ENCODE measurements around the gene ZNF280C. TPM values are rescaled to one million over a fixed set of nuclear protein-coding genes. Genes with fewer than 3 reads are reported as not detected.

Gene ZNF280C
- total and polyA plus RNA-seq, 10 donors = 1.3 to 6.8 (median 5.0) TPM

DNA sequence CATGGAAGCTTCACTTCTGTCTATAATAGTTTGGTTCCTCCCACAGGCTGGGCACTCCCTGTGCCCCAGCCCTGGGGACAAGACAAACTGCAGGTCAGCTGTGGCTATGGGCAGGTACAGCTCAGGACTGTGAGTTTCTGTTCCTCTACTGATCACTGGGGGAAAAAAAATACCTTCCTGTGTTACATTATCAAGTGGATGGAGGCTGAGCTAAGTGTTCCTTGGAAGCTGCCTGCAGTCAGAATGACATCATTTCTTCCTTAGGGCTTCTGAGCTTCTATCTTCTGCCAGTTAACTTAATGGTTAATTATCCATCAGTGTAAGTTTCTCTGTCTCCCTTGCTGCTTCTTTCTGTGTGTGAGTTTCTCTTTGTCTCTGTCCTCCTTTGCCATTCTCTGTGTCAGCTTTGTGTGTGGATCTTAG lies 92.3 kb downstream of the ZNF280C start:
- peak overlapping the region in 2 of 8 donors; percentile 18 to 48 for H3K27ac ChIP-seq
- peaks cover 3 to 63% (median 34%) of the 10 kb centered on the region in 6 donors for H3K4me1 ChIP-seq
- no peaks in the 10 kb centered on the region for H3K9me3 ChIP-seq
- TF ChIP-seq, protein P1, sequence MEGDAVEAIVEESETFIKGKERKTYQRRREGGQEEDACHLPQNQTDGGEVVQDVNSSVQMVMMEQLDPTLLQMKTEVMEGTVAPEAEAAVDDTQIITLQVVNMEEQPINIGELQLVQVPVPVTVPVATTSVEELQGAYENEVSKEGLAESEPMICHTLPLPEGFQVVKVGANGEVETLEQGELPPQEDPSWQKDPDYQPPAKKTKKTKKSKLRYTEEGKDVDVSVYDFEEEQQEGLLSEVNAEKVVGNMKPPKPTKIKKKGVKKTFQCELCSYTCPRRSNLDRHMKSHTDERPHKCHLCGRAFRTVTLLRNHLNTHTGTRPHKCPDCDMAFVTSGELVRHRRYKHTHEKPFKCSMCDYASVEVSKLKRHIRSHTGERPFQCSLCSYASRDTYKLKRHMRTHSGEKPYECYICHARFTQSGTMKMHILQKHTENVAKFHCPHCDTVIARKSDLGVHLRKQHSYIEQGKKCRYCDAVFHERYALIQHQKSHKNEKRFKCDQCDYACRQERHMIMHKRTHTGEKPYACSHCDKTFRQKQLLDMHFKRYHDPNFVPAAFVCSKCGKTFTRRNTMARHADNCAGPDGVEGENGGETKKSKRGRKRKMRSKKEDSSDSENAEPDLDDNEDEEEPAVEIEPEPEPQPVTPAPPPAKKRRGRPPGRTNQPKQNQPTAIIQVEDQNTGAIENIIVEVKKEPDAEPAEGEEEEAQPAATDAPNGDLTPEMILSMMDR (IDR thresholded peaks at IDR 0.05 in 8 of 11, conservative IDR thresholded peaks at IDR 0.05 in 3 of 11) = no peak
- peak in 2 of 3 donors; percentile 50 to 58 for TF ChIP-seq POLR2AphosphoS5 (IDR thresholded peaks at IDR 0.05)
- no peak for TF ChIP-seq POLR2A (IDR thresholded peaks at IDR 0.05)
- intact Hi-C loops (cut with DNase I; ENCODE audit: low total_unique reads) = no loop called here
- H3K27me3 ChIP-seq (replicated peaks in 1 of 7) = peaks cover 0 to 5% (median 0%) of the 10 kb centered on the region in 7 donors
- no peak overlapping the region for H3K4me3 ChIP-seq
- no peaks in the 10 kb centered on the region for H3K36me3 ChIP-seq
- no peak for DNase-seq

DNA sequence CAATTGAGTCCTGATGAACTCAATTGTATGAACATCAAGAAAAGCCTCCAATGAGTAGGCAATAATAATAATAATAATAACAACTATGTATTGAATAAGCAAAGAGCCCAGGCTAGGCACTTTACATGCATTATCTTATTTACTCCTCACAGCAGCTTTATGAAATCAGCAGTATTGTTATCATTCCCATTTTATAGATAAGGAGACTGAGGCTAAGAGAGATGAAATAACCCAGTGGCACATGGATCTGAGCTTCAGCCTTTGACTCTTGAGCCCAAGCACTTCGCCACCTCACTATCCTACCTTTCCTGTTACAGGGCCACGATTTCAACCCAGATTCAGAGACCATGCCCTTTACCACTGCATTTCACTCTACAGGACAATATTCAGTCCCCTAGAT lies 93.8 kb downstream of the ZNF280C start:
- Histone ChIP-seq H3K4me1 (peaks cover 3 to 70% (median 34%) of the 10 kb centered on the region in 6 donors), H3K9me3 (no peaks in the 10 kb centered on the region), H3K27me3 (replicated peaks in 1 of 7) (peaks cover 0 to 5% (median 0%) of the 10 kb centered on the region in 7 donors), H3K27ac (peak overlapping the region in 3 of 8 donors; percentile 64 to 82 (median 76)), H3K4me3 (no peak overlapping the region), H3K36me3 (no peaks in the 10 kb centered on the region)
- WGBS, 5 donors = 72 to 100% (median 87%) methylated on average over 2 of the region's 2 CpGs
- intact Hi-C loops (cut with DNase I; ENCODE audit: low total_unique reads) = no loop called here
- no peak for TF ChIP-seq POLR2AphosphoS5 (IDR thresholded peaks at IDR 0.05)
- TF ChIP-seq POLR2A (IDR thresholded peaks at IDR 0.05) = no peak
- TF ChIP-seq, protein P1 (IDR thresholded peaks at IDR 0.05 in 8 of 11, conservative IDR thresholded peaks at IDR 0.05 in 3 of 11) = no peak
- no peak for DNase-seq

DNA sequence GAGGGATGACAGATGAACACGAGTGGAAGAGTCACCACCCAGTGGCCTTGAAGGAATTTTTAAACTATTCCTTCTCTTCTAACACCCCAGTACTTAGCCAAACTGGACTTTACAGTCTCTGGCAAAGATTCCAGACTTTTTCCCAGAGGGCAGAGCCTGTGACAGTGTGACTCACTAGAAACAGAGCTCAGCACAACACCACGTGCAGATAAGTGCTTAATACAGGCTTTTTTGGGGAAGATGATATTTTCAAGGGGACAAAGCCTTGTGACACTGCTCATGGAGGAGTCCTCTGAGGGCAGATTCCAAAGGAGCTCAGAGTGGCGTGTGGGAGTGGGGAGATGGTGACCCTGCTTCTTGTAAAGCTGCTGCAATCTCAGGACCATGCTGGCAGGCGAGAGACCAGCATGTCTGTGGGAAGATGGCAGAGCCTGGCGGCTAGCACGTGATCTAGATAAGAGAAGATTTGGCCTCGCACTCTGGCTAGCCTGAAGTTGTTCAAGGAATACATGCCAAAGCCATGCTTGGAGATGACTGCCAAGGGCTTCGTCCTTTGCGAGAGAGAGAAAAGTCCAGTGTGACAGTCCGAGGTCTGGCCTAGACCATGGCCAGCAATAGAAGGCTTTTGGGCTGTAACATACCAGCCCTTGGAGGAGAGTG lies 94.5 kb downstream of the ZNF280C start:
- no peaks in the 10 kb centered on the region for H3K36me3 ChIP-seq
- no peak for DNase-seq
- H3K4me3 ChIP-seq = peak overlapping the region in 1 of 8 donors; percentile 82
- peaks cover 3 to 70% (median 34%) of the 10 kb centered on the region in 6 donors for H3K4me1 ChIP-seq
- peak overlapping the region in 7 of 8 donors; percentile 64 to 82 (median 72) for H3K27ac ChIP-seq
- 44 to 66% (median 63%) methylated on average over 5 to 10 of the region's 10 CpGs for WGBS, 5 donors
- intact Hi-C loops (cut with DNase I; ENCODE audit: low total_unique reads) = no loop called here
- H3K9me3 ChIP-seq = no peaks in the 10 kb centered on the region
- peaks cover 0 to 5% (median 0%) of the 10 kb centered on the region in 7 donors for H3K27me3 ChIP-seq (replicated peaks in 1 of 7)
- peak in 2 of 3 donors; percentile 17 to 19 for TF ChIP-seq POLR2AphosphoS5 (IDR thresholded peaks at IDR 0.05)
- TF ChIP-seq, protein P1 (IDR thresholded peaks at IDR 0.05 in 8 of 11, conservative IDR thresholded peaks at IDR 0.05 in 3 of 11) = no peak

DNA sequence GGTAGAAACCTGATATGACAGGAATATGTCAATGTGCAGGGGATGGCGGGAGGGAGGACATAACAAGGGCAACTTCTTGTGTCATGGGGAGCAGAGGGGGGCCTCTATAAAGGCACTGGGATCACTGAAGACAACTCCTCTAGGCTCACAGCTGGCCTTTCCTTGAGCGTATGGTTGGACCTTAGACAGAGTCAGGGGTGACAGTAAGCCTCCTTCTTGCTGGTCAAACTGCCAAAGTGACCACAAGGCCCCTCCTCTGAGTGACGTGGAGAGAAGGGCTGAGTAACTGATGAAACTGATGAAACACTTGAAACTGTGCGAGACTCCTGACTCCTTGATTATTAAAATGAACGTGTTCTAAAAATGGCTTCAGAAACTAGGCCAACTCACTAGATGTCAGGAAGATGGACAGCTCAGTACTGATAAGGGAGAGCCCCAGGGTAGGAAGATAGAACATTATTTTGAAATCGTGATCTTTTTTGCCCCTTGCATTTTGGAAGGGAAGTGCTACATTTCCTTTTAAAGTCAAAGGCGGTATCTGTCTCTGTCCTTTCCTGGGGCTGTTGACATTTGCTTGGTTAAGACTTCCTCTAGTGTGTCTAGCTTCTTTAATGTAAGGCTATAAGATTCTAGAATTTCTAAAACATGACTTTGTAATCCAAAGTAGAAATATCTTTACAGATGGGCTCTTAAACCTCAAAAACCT lies 95.4 kb downstream of the ZNF280C start:
- peak overlapping the region in 7 of 8 donors; percentile 64 to 82 (median 72) for H3K27ac ChIP-seq
- 5 to 37% (median 13%) methylated on average over 7 of the region's 7 CpGs for WGBS, 5 donors
- peak overlapping the region in 6 of 8 donors; percentile 52 to 82 (median 58) for H3K4me3 ChIP-seq
- peaks cover 0 to 5% (median 0%) of the 10 kb centered on the region in 7 donors for H3K27me3 ChIP-seq (replicated peaks in 1 of 7)
- H3K9me3 ChIP-seq = no peaks in the 10 kb centered on the region
- H3K4me1 ChIP-seq = peaks cover 3 to 70% (median 34%) of the 10 kb centered on the region in 6 donors
- TF ChIP-seq POLR2A (IDR thresholded peaks at IDR 0.05) (no peak), POLR2AphosphoS5 (IDR thresholded peaks at IDR 0.05) (peak in 1 of 3 donors; percentile 56)
- DNase-seq = peak; percentile 72
- H3K36me3 ChIP-seq = no peaks in the 10 kb centered on the region
- intact Hi-C loops (cut with DNase I; ENCODE audit: low total_unique reads) = no loop called here

Data from spleen (tissue), 11 donors.